HG02571 (cell line): Measurements from ENCODE around the gene SEC22C.

Source experiments
- ATAC-seq: cut with Tn5 transposase; IDR thresholded peaks from one replicate; pipeline ENCODE4 v1.9.1; 2021; ENCODE audit warnings: mild to moderate bottlenecking, moderate library complexity; ENCODE audit not compliant: unreplicated experiment

Gene SEC22C

GRCh38 chr3:42501321-42501680 is 80.5 kb downstream of the SEC22C start:
- ATAC-seq = no peak

DNA sequence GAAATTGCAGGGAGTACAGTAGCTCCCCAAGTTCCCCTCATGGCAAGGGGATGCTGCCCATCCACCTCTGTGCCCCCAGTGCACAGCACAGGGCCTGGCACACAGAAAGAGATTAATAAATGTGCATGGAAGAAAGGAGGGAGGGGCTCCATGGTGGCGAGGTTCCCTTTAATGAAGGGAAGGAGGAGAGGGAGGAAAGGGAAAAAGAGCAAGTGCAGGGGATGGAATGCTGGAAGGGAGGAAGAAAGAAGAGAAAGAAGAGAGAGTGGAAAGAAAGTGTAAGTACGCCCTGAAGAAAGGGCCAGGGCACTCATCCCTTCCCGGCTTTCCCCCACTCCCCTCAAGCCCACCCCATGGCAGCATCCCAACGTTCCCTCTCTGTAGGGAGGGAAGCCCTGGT is 80.9 kb downstream of the SEC22C start:
- ATAC-seq = no peak

DNA sequence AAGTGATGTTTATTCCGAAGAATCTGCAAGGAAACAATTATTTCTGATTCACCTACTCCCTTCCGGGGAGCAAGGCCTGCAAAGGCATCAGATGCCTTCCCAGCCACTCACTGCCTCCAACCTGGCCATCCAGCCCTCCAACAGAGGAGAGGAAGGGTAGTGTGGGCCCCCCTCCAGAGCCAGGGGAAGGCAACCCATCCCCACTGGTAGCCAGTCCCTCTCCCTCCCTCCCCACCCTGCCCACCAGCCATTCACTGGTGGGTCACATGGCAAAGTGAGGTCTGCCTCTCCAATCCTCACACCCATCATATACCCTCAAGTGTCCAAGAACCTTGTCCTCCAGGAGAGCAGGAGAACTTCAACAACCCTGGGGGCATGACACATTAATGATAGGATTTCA is 81.7 kb downstream of the SEC22C start:
- ATAC-seq = no peak

DNA sequence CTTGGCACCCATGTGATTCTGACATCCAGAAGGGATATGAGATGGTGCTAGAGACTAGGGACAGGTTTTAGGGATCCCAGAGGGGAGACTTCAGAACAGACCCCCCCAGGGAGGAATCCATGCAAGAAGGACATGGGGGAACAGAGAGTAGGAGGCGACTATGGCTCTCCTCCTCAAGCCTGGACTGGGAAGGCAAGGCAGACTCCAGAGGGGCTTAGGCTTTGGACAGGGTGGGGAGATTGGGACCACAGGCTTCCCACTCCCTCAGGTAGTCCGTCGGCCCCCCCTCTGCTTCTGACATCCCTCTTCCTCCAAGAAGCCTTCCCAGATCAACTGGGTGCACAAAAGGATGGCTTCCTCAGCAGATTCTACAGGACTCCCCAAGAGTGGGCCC is 82.3 kb downstream of the SEC22C start:
- no peak for ATAC-seq

DNA sequence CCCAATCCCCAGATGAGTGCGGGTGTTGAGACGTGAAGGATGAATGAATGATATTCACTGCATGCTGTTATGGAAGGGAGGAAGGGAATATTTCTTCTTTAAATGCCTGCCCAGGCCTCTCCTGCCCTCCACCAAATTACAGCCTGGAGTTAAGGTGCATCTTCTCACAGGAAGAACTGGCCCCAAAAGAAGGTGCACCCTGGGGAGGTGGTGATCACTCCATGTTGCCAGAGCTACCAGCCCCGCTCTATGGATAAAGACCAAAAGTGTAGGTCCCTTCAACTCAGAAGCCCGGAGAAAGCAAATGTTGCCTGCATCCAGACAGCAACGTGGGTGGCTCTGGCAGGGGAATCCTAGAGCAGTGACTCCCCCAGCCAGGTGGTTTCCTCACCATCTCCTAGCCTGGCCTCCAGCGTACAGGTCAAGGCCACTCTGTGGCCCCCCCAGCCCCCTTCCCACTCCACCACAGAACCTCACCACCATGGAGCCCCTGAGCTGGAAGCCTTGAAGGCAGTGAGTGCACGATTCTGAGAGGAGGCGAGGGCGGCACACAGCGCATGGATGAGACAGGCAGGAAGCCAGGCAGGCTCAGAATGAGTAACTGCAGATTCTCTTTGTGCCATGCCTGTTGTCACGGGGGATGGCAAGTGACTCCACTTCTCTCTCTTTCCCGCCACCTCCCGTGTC is 82.8 kb downstream of the SEC22C start:
- no peak for ATAC-seq

DNA sequence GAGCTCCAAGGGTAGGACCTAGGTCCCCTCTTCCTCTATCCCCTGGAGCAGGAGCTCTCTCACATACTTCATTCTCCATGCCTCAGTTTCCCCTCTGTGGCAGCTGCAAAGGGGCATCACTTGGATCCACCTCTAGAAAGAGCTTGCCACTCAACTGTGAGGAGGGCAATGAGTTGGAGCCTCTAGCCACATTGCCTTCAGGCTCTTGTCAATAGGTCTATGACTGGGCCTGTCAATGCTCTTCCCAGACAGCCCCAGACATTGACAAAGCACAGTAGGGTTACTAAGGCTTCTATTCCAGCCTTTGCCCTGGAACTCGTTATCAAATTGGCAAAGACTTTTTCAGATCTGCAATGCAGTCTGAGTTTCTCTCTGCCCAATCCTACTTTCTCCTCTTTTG is 83.7 kb downstream of the SEC22C start:
- no peak for ATAC-seq
